ENCODE results near the gene CYP2S1.
A peak's percentile ranks its signal among the peaks of the same experiment; 100 is the strongest.

Gene CYP2S1

GRCh38 chr19:41195675-41196497 is 2.9 kb downstream of the CYP2S1 start:
- no peak for DNase-seq

GRCh38 chr19:41198559-41198958 is 5.5 kb downstream of the CYP2S1 start:
- DNase-seq: no peak

GRCh38 chr19:41203371-41203770 is 10.4 kb downstream of the CYP2S1 start:
- DNase-seq: no peak

- DNase-seq: peak; percentile 36
Observed at GRCh38 chr19:41204338-41204737, 11.3 kb downstream of the CYP2S1 start.

GRCh38 chr19:41205995-41206394 is 13.0 kb downstream of the CYP2S1 start:
- no peak for DNase-seq

- DNase-seq: no peak
Observed at GRCh38 chr19:41206456-41206855, 13.4 kb downstream of the CYP2S1 start.

GRCh38 chr19:41206926-41207750 is 14.1 kb downstream of the CYP2S1 start:
- no peak for DNase-seq

GRCh38 chr19:41214161-41214560 is 21.1 kb downstream of the CYP2S1 start:
- DNase-seq: no peak

- no peak for DNase-seq
Observed at GRCh38 chr19:41217741-41218140, 24.7 kb downstream of the CYP2S1 start.

- DNase-seq: no peak
Observed at GRCh38 chr19:41218249-41218614, 25.2 kb downstream of the CYP2S1 start.

GRCh38 chr19:41218615-41219507 is 25.8 kb downstream of the CYP2S1 start, which contains the start of gene AXL:
Gene AXL (plus strand): TSS chr19:41219223. CDS start chr19:41219393, 170 bp downstream.
- no peak for DNase-seq

GRCh38 chr19:41219924-41220567 is 27.0 kb downstream of the CYP2S1 start:
- no peak for DNase-seq

GRCh38 chr19:41220811-41221210 is 27.8 kb downstream of the CYP2S1 start:
- no peak for DNase-seq

- DNase-seq: no peak
Observed at GRCh38 chr19:41221514-41222205, 28.6 kb downstream of the CYP2S1 start.

GRCh38 chr19:41222240-41222639 is 29.2 kb downstream of the CYP2S1 start:
- DNase-seq: no peak

GRCh38 chr19:41223431-41224234 is 30.6 kb downstream of the CYP2S1 start:
- no peak for DNase-seq

- no peak for DNase-seq
Observed at GRCh38 chr19:41224632-41225031, 31.6 kb downstream of the CYP2S1 start.

- no peak for DNase-seq
Observed at GRCh38 chr19:41225238-41226052, 32.4 kb downstream of the CYP2S1 start.

- DNase-seq: no peak
Observed at GRCh38 chr19:41226053-41226873, 33.2 kb downstream of the CYP2S1 start.
